Effector memory CD8-positive, alpha-beta T cell (primary cell): ENCODE data around the gene LRRC42.

Source experiments
- ATAC-seq: fragments of 150-1000 bp; cut with Tn5 transposase; replicated peaks from 2 replicates; pipeline ENCODE4 v1.10.0; 2021; ENCODE audit warnings: mild to moderate bottlenecking, moderate library complexity
- DNase-seq, 3 experiments: peaks; one replicate each; pipeline ENCODE4 v3.0.0; 2021
- H3K27ac Mint-ChIP-seq, 2 donors: one replicate each; pipeline ENCODE4 v1.8.0; 2022; ENCODE audit warnings: mild to moderate bottlenecking in 2 of 2, mixed read lengths in 2 of 2, moderate library complexity in 2 of 2
- H3K27me3 Mint-ChIP-seq, 2 donors: one replicate each; pipeline ENCODE4 v1.8.0; 2022; ENCODE audit warnings: mixed read lengths in 2 of 2
- H3K36me3 Mint-ChIP-seq: one replicate; pipeline ENCODE4 v1.8.0; 2022; ENCODE audit warnings: mild to moderate bottlenecking, moderate library complexity, mixed read lengths; ENCODE audit not compliant: insufficient read depth
- H3K4me1 Mint-ChIP-seq, 2 donors: one replicate each; pipeline ENCODE4 v1.8.0; 2022; ENCODE audit warnings: low read depth in 2 of 2, mixed read lengths in 2 of 2
- H3K4me3 Mint-ChIP-seq, 2 donors: one replicate each; pipeline ENCODE4 v1.8.0; 2022; ENCODE audit warnings: mild to moderate bottlenecking in 2 of 2, mixed read lengths in 2 of 2, moderate library complexity in 2 of 2
- H3K9me3 Mint-ChIP-seq, 2 donors: one replicate each; pipeline ENCODE4 v1.8.0; 2022; ENCODE audit warnings: mixed read lengths in 2 of 2

The LRRC42 gene

DNA sequence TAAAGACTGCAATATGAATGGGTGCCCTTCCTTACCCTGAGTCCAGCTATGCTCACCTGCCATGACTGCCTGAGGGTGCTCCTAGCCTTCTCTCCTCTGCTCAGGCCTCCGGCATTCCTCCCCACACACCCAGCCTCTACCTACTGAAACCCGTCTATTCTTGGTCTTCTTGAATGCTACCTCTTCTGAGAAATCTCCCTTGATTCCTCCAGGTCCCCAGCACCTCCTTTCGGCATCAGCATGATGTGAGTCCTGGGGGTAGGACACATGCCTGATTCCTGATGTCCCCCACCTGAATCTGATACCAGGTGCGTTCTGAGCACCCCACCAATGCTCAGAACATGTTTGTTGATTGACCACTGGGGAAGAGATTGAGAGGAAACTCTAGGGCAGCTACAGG is 63.3 kb downstream of the LRRC42 start:
- DNase-seq (no peak), ATAC-seq (no peak)
- H3K36me3 Mint-ChIP-seq = no peaks in the 10 kb centered on the region
- no peak overlapping the region for H3K4me3 Mint-ChIP-seq
- H3K4me1 Mint-ChIP-seq = no peaks in the 10 kb centered on the region
- no peak overlapping the region for H3K27ac Mint-ChIP-seq
- H3K27me3 Mint-ChIP-seq = peaks cover 51 to 77% of the 10 kb centered on the region in 2 donors
- H3K9me3 Mint-ChIP-seq = no peaks in the 10 kb centered on the region

DNA sequence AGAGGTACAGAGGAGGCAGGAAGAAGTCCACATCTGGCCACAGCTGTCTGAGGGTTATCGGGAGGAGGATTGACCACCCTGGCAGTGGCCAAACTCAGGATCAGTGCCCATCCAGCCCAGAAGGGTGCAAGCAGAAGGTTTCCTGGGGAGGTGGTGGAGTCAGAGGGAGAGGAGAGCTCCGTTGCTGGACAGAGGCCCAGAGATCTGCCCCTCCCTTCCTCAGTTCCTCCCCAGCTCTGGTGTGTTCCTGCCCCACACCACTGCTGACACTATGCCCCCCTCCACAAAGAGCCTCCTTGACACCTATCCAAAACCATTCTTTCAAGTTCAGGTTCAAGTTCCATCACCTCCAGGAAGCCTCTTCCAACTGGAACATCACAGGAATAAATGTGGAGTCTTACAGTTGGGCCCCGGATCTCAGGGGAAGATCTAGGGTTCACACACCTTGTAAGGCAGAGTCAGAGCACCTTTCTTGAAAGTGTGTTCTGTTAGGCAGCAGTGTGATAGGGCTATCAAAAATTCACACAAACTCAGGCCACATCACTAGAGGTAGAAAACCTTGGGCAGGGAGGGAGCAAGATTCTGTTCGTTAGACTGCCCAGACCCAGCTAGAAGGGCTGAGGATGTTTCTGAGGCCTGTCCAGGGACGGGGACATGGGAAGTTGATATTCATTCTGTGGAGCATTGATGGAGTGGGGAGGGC is 64.4 kb downstream of the LRRC42 start:
- DNase-seq (no peak), ATAC-seq (no peak)
- H3K27ac Mint-ChIP-seq = no peak overlapping the region
- no peak overlapping the region for H3K4me3 Mint-ChIP-seq
- no peaks in the 10 kb centered on the region for H3K4me1 Mint-ChIP-seq
- H3K27me3 Mint-ChIP-seq = peaks cover 51 to 77% of the 10 kb centered on the region in 2 donors
- no peaks in the 10 kb centered on the region for H3K9me3 Mint-ChIP-seq
- no peaks in the 10 kb centered on the region for H3K36me3 Mint-ChIP-seq

GRCh38 chr1:54011316-54012007 is 65.3 kb downstream of the LRRC42 start:
- Mint-ChIP-seq H3K36me3 (no peaks in the 10 kb centered on the region), H3K4me3 (no peak overlapping the region), H3K4me1 (no peaks in the 10 kb centered on the region), H3K27me3 (peaks cover 46 to 75% of the 10 kb centered on the region in 2 donors), H3K27ac (no peak overlapping the region), H3K9me3 (no peaks in the 10 kb centered on the region)
- ATAC-seq (no peak), DNase-seq (no peak)

- Mint-ChIP-seq H3K27me3 (peaks cover 46 to 75% of the 10 kb centered on the region in 2 donors), H3K4me1 (no peaks in the 10 kb centered on the region), H3K27ac (no peak overlapping the region), H3K4me3 (no peak overlapping the region), H3K9me3 (no peaks in the 10 kb centered on the region), H3K36me3 (no peaks in the 10 kb centered on the region)
- ATAC-seq = no peak
- no peak for DNase-seq
Measured at GRCh38 chr1:54012008-54012325, 65.8 kb downstream of the LRRC42 start.

GRCh38 chr1:54012863-54013262 is 66.7 kb downstream of the LRRC42 start:
- Mint-ChIP-seq H3K4me3 (no peak overlapping the region), H3K4me1 (no peaks in the 10 kb centered on the region), H3K36me3 (no peaks in the 10 kb centered on the region), H3K27me3 (peaks cover 50 to 84% of the 10 kb centered on the region in 2 donors), H3K27ac (no peak overlapping the region), H3K9me3 (no peaks in the 10 kb centered on the region)
- DNase-seq (no peak), ATAC-seq (no peak)

DNA sequence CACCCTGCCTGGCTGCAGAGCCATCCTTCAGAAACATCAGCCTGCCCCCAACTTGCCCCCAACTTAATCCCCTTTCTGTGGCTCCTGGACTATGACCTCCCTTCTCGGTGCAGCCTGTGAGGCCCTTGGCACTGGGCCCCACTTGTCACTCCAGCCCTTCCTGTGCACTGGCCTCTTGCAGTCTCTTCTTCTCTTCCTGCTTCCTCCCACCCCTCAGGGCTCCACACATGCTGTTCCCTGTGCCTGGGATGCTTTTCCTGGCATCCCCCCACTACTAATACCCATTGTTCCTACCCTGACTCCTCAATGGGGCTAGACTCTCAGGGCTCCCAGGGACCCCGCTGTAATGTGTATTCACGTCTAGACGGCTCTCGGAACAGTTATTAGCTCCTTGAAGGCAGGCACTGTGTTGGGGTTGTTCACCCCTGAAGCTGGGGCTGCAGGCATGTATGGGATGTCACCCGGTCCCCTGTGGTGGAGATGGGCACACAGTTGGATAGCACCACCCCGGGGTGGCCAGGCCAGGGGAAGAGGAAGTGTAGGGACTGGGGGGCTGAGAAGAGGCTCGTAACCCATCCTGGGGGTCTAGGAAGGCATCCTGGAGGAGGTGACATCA is 67.4 kb downstream of the LRRC42 start:
- Mint-ChIP-seq H3K27ac (no peak overlapping the region), H3K36me3 (no peaks in the 10 kb centered on the region), H3K27me3 (peaks cover 51 to 84% of the 10 kb centered on the region in 2 donors), H3K9me3 (no peaks in the 10 kb centered on the region), H3K4me1 (no peaks in the 10 kb centered on the region), H3K4me3 (no peak overlapping the region)
- DNase-seq = no peak
- no peak for ATAC-seq

DNA sequence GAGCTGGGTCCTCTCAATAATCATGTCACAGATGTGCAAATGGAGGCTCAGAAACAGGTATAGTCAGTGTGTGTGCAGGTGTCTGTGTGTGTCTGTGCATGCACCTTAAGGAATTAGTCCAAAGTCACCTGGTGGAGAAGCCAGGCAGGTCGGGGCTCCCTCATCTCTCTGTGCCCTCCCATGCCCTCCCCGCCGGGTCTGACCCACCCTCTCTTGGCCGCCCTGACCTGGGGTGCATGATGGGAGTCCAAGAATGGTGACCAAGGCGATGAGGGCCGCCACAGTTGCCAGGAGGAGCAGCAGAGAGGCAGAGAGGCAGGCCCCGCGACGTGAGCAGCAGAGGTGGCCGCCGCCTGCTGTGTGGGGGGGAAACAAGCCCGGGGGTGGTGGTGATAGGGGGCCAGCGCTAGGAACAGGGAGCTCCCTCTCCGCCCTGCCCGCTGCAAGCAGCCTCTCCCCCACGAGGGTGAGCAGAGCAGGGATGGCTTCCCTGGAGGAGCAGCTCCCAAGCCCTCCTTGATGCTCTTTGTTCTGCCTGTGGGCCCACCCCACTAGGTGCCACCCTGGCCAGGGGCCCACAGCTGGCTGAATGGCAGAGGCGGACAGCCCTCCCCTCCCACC is 68.0 kb downstream of the LRRC42 start:
- H3K27ac Mint-ChIP-seq = no peak overlapping the region
- H3K4me3 Mint-ChIP-seq = no peak overlapping the region
- no peak for ATAC-seq
- no peak for DNase-seq
- no peaks in the 10 kb centered on the region for H3K9me3 Mint-ChIP-seq
- H3K27me3 Mint-ChIP-seq = peaks cover 45 to 78% of the 10 kb centered on the region in 2 donors
- H3K36me3 Mint-ChIP-seq = no peaks in the 10 kb centered on the region
- no peaks in the 10 kb centered on the region for H3K4me1 Mint-ChIP-seq

GRCh38 chr1:54016343-54017282 is 70.5 kb downstream of the LRRC42 start:
- no peaks in the 10 kb centered on the region for H3K4me1 Mint-ChIP-seq
- H3K9me3 Mint-ChIP-seq = no peaks in the 10 kb centered on the region
- no peaks in the 10 kb centered on the region for H3K36me3 Mint-ChIP-seq
- H3K4me3 Mint-ChIP-seq = no peak overlapping the region
- DNase-seq = no peak
- ATAC-seq = no peak
- H3K27me3 Mint-ChIP-seq = peaks cover 22 to 53% of the 10 kb centered on the region in 2 donors
- H3K27ac Mint-ChIP-seq = no peak overlapping the region
